NCI-H510A (cell line): ENCODE data around the gene TET1.
A peak's percentile ranks its signal among the peaks of the same experiment; 100 is the strongest.
"Not testable (repeated sequence)": the region's sequence is repeated elsewhere in the genome, so short reads cannot be mapped to it uniquely, and the experiment has no call there.

Experiments
- DNase-seq: peaks from one replicate; lab custom pipeline; 2025; lab: John Stamatoyannopoulos, UW

The TET1 gene

GRCh38 chr10:68560186-68560942, at the start of gene TET1:
Gene TET1, plus strand, starts transcription at chr10:68560337. Its CDS starts 12,002 bp downstream, at chr10:68572339.
- DNase-seq = peak; percentile 32

- not testable (repeated sequence) for DNase-seq
Measured at GRCh38 chr10:68516216-68516615, 43.9 kb upstream of the TET1 start.

- no peak for DNase-seq
Measured at GRCh38 chr10:68516766-68517165, 43.4 kb upstream of the TET1 start.

- DNase-seq = no peak
Measured at GRCh38 chr10:68517188-68517587, 42.9 kb upstream of the TET1 start.

GRCh38 chr10:68518609-68519008, 41.5 kb upstream of the TET1 start:
- DNase-seq = not testable (repeated sequence)

- not testable (repeated sequence) for DNase-seq
Measured at GRCh38 chr10:68525490-68526038, 34.6 kb upstream of the TET1 start.

GRCh38 chr10:68526634-68527307, 33.4 kb upstream of the TET1 start:
- DNase-seq = peak; percentile 59

- no peak for DNase-seq
Measured at GRCh38 chr10:68536973-68537372, 23.2 kb upstream of the TET1 start.

- DNase-seq = no peak
Measured at GRCh38 chr10:68537796-68538195, 22.3 kb upstream of the TET1 start.

- DNase-seq = no peak
Measured at GRCh38 chr10:68543004-68543918, 16.9 kb upstream of the TET1 start.

- DNase-seq = peak; percentile 12
Measured at GRCh38 chr10:68550747-68551411, 9.3 kb upstream of the TET1 start.

GRCh38 chr10:68553138-68553537, 7.0 kb upstream of the TET1 start:
- DNase-seq = no peak

- no peak for DNase-seq
Measured at GRCh38 chr10:68553599-68553998, 6.5 kb upstream of the TET1 start.

- no peak for DNase-seq
Measured at GRCh38 chr10:68558478-68558877, 1.7 kb upstream of the TET1 start.

- DNase-seq = no peak
Measured at GRCh38 chr10:68559251-68559650, 886 bp upstream of the TET1 start.

- no peak for DNase-seq
Measured at GRCh38 chr10:68559841-68560185, 324 bp upstream of the TET1 start.

GRCh38 chr10:68560943-68561864, 1.1 kb downstream of the TET1 start:
- peak; percentile 13 for DNase-seq

GRCh38 chr10:68561865-68562649, 1.9 kb downstream of the TET1 start:
- DNase-seq = peak; percentile 13

GRCh38 chr10:68562661-68563570, 2.8 kb downstream of the TET1 start:
- DNase-seq = peak; percentile 7
